Fibroblast of lung (primary cell): ENCODE results near the gene TMEM178B. TPM values are rescaled to one million over a fixed set of nuclear protein-coding genes. Genes with fewer than 3 reads are reported as not detected.
"Not testable (repeated sequence)": the region's sequence is repeated elsewhere in the genome, so short reads cannot be mapped to it uniquely, and the experiment has no call there.

ENCODE experiments used
- DNase-seq, 2 donors: peaks; one replicate each; pipeline versions ENCODE4 v3.0.0 to v3.0.0-alpha.2; 2010; ENCODE audit warnings: low read depth in 2 of 2
- H2AFZ ChIP-seq: 2 replicates; pipeline ENCODE4 v1.5.1; 2012; ENCODE audit warnings: low read length, control low read depth, inconsistent platforms
- H3K27ac ChIP-seq: 2 replicates; pipeline ENCODE4 v1.5.1; 2011; ENCODE audit warnings: low read length, control low read depth; ENCODE audit not compliant: insufficient read depth
- H3K27me3 ChIP-seq: 2 replicates; pipeline ENCODE4 v1.5.1; 2011; ENCODE audit warnings: mild to moderate bottlenecking, low read length; ENCODE audit not compliant: control insufficient read depth, insufficient read depth
- H3K36me3 ChIP-seq: 2 replicates; pipeline ENCODE4 v1.5.1; 2011; ENCODE audit warnings: low read length; ENCODE audit not compliant: control insufficient read depth, insufficient read depth
- H3K4me1 ChIP-seq: 2 replicates; pipeline ENCODE4 v1.5.1; 2011; ENCODE audit warnings: low read length; ENCODE audit not compliant: control insufficient read depth, insufficient read depth; ENCODE audit errors: extremely low read depth
- H3K4me2 ChIP-seq: 2 replicates; pipeline ENCODE4 v1.5.1; 2011; ENCODE audit warnings: low read length, control low read depth; ENCODE audit not compliant: insufficient read depth; ENCODE audit errors: extremely low read depth
- H3K4me3 ChIP-seq, 4 experiments: fragments of 200-600 bp in 1 of 4; sonication (generic) in 1 of 4; replicated peaks in 1 of 4; 2 replicates each; pipeline ENCODE4 v1.5.1; 2011 to 2016; ENCODE audit warnings: low read length in 4 of 4, low read depth in 3 of 4, mild to moderate bottlenecking in 3 of 4, control low read depth in 2 of 4, inconsistent platforms in 1 of 4, mixed read lengths in 1 of 4; ENCODE audit not compliant: insufficient read depth in 1 of 4; ENCODE audit errors: control extremely low read depth in 1 of 4
- H3K79me2 ChIP-seq: 2 replicates; pipeline ENCODE4 v1.5.1; 2012; ENCODE audit warnings: mild to moderate bottlenecking, low read length, inconsistent platforms; ENCODE audit not compliant: control insufficient read depth, insufficient read depth
- H3K9ac ChIP-seq: 2 replicates; pipeline ENCODE4 v1.5.1; 2011; ENCODE audit warnings: mild to moderate bottlenecking, low read length, control low read depth; ENCODE audit not compliant: insufficient read depth
- H3K9me3 ChIP-seq: 2 replicates; pipeline ENCODE4 v1.5.1; 2012; ENCODE audit warnings: low read depth, low read length; ENCODE audit not compliant: control insufficient read depth, insufficient read depth
- H4K20me1 ChIP-seq: 2 replicates; pipeline ENCODE4 v1.5.1; 2011; ENCODE audit warnings: low read length; ENCODE audit not compliant: control insufficient read depth, insufficient read depth; ENCODE audit errors: extremely low read depth
- EZH2 ChIP-seq: IDR thresholded peaks from 2 replicates; pipeline ENCODE4 v1.5.1; 2012; ENCODE audit warnings: low read length, control low read depth, mild to moderate bottlenecking; ENCODE audit errors: missing control alignments
- polyA plus RNA-seq, 2 donors: library from polyadenylated mRNA; depleted of rRNA in 1 of 2; stranded (reverse) in 1 of 2; unstranded in 1 of 2; fragments of >200 nt; gene quantifications; 2 replicates each; pipeline ENCODE4 v1.2.1, GENCODE V29; 2011 to 2012; ENCODE audit warnings: missing spikeins in 1 of 2
- total RNA-seq: library from RNA; depleted of rRNA; stranded (reverse); fragments of >200 nt; gene quantifications from 2 replicates; pipeline ENCODE4 v1.2.1, GENCODE V29; 2014
- TF ChIP-seq, protein P1 (sequence below), 2 donors: IDR thresholded peaks in 1 of 2; conservative IDR thresholded peaks in 1 of 2; 1 replicate in 1 of 2; 2 replicates in 1 of 2; pipeline ENCODE4 v1.5.1; 2011 to 2012; ENCODE audit warnings: low read length in 2 of 2, control low read depth in 1 of 2, inconsistent platforms in 1 of 2, low read depth in 1 of 2, mild to moderate bottlenecking in 1 of 2

TMEM178B gene
- total and polyA plus RNA-seq, 2 donors (not counting 1 experiment from before 2014, with no cell fraction given) = under 0.01 to 0.14 TPM

GRCh38 chr7:141079219-141079618, 5.4 kb downstream of the TMEM178B start:
- no peak overlapping the region for H2AFZ ChIP-seq
- no peaks in the 10 kb centered on the region for H3K79me2 ChIP-seq
- no peaks in the 10 kb centered on the region for H4K20me1 ChIP-seq
- H3K4me1 ChIP-seq = no peaks in the 10 kb centered on the region
- no peak overlapping the region for H3K9ac ChIP-seq
- H3K36me3 ChIP-seq = no peaks in the 10 kb centered on the region
- H3K9me3 ChIP-seq = no peaks in the 10 kb centered on the region
- H3K4me3 ChIP-seq = no peak overlapping the region
- DNase-seq = no peak
- peaks cover 15% of the 10 kb centered on the region for H3K27me3 ChIP-seq
- no peak overlapping the region for H3K4me2 ChIP-seq
- no peak overlapping the region for H3K27ac ChIP-seq
- TF ChIP-seq, protein P1, sequence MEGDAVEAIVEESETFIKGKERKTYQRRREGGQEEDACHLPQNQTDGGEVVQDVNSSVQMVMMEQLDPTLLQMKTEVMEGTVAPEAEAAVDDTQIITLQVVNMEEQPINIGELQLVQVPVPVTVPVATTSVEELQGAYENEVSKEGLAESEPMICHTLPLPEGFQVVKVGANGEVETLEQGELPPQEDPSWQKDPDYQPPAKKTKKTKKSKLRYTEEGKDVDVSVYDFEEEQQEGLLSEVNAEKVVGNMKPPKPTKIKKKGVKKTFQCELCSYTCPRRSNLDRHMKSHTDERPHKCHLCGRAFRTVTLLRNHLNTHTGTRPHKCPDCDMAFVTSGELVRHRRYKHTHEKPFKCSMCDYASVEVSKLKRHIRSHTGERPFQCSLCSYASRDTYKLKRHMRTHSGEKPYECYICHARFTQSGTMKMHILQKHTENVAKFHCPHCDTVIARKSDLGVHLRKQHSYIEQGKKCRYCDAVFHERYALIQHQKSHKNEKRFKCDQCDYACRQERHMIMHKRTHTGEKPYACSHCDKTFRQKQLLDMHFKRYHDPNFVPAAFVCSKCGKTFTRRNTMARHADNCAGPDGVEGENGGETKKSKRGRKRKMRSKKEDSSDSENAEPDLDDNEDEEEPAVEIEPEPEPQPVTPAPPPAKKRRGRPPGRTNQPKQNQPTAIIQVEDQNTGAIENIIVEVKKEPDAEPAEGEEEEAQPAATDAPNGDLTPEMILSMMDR (conservative IDR thresholded peaks at IDR 0.05 in 1 of 2, IDR thresholded peaks at IDR 0.05 in 1 of 2; ENCODE audit: low read depth in 1 of 2, low read length in 2 of 2) = no peak
- no peak for TF ChIP-seq EZH2

GRCh38 chr7:141089490-141089889, 15.6 kb downstream of the TMEM178B start:
- not testable (repeated sequence) for H3K4me3 ChIP-seq, H3K36me3 ChIP-seq, H3K27me3 ChIP-seq, DNase-seq, H3K4me2 ChIP-seq, H3K4me1 ChIP-seq, H3K9ac ChIP-seq, H4K20me1 ChIP-seq, H3K9me3 ChIP-seq, H3K79me2 ChIP-seq, H3K27ac ChIP-seq, H2AFZ ChIP-seq

DNA sequence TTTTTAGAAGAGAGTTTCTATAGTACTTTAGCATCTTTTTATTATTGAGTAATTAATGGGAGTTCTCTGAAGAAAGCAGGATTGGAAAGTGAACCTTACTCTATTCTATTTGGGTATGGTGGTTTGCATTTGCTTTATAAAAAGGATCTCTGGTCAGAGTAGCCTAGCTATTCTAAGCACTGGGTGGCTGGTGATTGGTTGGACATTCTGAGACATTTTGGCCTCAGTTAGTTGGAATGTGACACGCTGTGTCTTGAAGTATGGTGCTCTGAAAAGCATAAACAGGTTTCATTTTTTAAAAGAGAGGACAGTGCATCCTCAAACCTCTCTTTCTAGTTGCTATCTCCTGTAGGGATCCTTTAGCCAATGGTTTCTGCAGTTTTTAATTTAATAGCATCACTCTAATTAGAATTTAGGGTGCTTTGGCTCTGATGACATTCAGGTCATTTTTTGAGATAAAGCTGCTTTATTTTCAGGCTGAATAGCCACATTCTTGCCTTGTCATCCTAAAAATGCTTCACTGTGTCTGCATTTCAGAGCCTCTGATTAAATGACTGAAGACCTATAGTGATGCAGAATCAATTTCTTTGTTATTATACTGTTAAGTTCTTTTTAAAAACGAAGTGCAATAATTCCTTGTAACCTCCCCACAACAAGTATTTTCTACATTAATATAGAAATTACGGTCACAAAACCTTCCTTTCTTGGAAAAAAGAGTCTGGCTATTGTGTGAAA, 20.6 kb downstream of the TMEM178B start:
- H3K9me3 ChIP-seq = no peaks in the 10 kb centered on the region
- no peak overlapping the region for H3K4me2 ChIP-seq
- no peak overlapping the region for H3K9ac ChIP-seq
- H3K36me3 ChIP-seq = no peaks in the 10 kb centered on the region
- H3K4me3 ChIP-seq = no peak overlapping the region
- no peak overlapping the region for H3K27ac ChIP-seq
- no peaks in the 10 kb centered on the region for H4K20me1 ChIP-seq
- H2AFZ ChIP-seq = no peak overlapping the region
- no peaks in the 10 kb centered on the region for H3K27me3 ChIP-seq
- DNase-seq = no peak
- TF ChIP-seq, protein P1 (conservative IDR thresholded peaks at IDR 0.05 in 1 of 2, IDR thresholded peaks at IDR 0.05 in 1 of 2; ENCODE audit: low read depth in 1 of 2, low read length in 2 of 2) = no peak
- TF ChIP-seq EZH2 = no peak
- no peaks in the 10 kb centered on the region for H3K79me2 ChIP-seq
- H3K4me1 ChIP-seq = no peaks in the 10 kb centered on the region
